Measurements from ENCODE around the gene THRA. TPM values are rescaled to one million over a fixed set of nuclear protein-coding genes. Genes with fewer than 3 reads are reported as not detected.

The THRA gene
- total RNA-seq, 3 donors from 2014 or later (not counting 1 experiment from before 2014, with no cell fraction given): 40.8 to 55.7 (median 42.3) TPM

DNA sequence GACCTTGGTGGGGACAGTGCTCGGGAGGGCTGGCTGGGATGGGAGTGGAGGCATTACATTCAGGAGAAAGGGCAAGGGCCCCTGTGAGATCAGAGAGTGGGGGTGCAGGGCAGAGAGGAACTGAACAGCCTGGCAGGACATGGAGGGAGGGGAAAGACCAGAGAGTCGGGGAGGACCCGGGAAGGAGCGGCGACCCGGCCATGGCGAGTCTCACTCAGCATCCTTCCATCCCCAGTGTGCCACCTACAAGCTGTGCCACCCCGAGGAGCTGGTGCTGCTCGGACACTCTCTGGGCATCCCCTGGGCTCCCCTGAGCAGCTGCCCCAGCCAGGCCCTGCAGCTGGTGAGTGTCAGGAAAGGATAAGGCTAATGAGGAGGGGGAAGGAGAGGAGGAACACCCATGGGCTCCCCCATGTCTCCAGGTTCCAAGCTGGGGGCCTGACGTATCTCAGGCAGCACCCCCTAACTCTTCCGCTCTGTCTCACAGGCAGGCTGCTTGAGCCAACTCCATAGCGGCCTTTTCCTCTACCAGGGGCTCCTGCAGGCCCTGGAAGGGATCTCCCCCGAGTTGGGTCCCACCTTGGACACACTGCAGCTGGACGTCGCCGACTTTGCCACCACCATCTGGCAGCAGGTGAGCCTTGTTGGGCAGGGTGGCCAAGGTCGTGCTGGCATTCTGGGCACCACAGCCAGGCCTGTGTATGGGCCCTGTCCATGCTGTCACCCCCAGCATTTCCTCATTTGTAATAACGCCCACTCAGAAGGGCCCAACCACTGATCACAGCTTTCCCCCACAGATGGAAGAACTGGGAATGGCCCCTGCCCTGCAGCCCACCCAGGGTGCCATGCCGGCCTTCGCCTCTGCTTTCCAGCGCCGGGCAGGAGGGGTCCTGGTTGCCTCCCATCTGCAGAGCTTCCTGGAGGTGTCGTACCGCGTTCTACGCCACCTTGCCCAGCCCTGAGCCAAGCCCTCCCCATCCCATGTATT lies 46.5 kb upstream of the THRA start:
- H3K27me3 Mint-ChIP-seq (ENCODE audit: low read depth in 2 of 2): peaks cover 0 to 2% of the 10 kb centered on the region in 2 donors
- H3K9me3 Mint-ChIP-seq: no peaks in the 10 kb centered on the region
- ATAC-seq (no peak), DNase-seq (no peak)
- H3K4me1 ChIP-seq (ENCODE audit: control insufficient read depth, insufficient read depth, low read length): peaks cover 24% of the 10 kb centered on the region
- no peaks in the 10 kb centered on the region for H3K27me3 ChIP-seq (ENCODE audit: control insufficient read depth, insufficient read depth, low read length)
- peaks cover 14% of the 10 kb centered on the region for H3K36me3 ChIP-seq (ENCODE audit: control insufficient read depth, insufficient read depth, low read length)
- no peaks in the 10 kb centered on the region for H3K36me3 Mint-ChIP-seq
- 83% methylated on average over 26 of the region's 26 CpGs for WGBS (ENCODE audit: insufficient coverage)
- intact Hi-C loops (cut with micrococcal nuclease): no loop called here
- H3K4me3 Mint-ChIP-seq: no peak overlapping the region
- H3K27ac ChIP-seq (ENCODE audit: low read length): no peak overlapping the region
- no peak overlapping the region for H3K4me3 ChIP-seq (ENCODE audit: low read length)
- H3K4me1 Mint-ChIP-seq: peaks cover 0 to 20% of the 10 kb centered on the region in 2 donors
- TF ChIP-seq, protein P1, sequence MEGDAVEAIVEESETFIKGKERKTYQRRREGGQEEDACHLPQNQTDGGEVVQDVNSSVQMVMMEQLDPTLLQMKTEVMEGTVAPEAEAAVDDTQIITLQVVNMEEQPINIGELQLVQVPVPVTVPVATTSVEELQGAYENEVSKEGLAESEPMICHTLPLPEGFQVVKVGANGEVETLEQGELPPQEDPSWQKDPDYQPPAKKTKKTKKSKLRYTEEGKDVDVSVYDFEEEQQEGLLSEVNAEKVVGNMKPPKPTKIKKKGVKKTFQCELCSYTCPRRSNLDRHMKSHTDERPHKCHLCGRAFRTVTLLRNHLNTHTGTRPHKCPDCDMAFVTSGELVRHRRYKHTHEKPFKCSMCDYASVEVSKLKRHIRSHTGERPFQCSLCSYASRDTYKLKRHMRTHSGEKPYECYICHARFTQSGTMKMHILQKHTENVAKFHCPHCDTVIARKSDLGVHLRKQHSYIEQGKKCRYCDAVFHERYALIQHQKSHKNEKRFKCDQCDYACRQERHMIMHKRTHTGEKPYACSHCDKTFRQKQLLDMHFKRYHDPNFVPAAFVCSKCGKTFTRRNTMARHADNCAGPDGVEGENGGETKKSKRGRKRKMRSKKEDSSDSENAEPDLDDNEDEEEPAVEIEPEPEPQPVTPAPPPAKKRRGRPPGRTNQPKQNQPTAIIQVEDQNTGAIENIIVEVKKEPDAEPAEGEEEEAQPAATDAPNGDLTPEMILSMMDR (IDR thresholded peaks at IDR 0.05): no peak
- no peaks in the 10 kb centered on the region for H3K9me3 ChIP-seq (ENCODE audit: control insufficient read depth, insufficient read depth, low read length)
- H3K27ac Mint-ChIP-seq: no peak overlapping the region

DNA sequence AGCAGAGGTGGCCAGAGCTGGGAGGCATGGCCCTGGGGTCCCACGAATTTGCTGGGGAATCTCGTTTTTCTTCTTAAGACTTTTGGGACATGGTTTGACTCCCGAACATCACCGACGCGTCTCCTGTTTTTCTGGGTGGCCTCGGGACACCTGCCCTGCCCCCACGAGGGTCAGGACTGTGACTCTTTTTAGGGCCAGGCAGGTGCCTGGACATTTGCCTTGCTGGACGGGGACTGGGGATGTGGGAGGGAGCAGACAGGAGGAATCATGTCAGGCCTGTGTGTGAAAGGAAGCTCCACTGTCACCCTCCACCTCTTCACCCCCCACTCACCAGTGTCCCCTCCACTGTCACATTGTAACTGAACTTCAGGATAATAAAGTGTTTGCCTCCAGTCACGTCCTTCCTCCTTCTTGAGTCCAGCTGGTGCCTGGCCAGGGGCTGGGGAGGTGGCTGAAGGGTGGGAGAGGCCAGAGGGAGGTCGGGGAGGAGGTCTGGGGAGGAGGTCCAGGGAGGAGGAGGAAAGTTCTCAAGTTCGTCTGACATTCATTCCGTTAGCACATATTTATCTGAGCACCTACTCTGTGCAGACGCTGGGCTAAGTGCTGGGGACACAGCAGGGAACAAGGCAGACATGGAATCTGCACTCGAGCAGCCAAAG lies 45.2 kb upstream of the THRA start:
- ATAC-seq (no peak), DNase-seq (no peak)
- Histone ChIP-seq H3K4me1 (ENCODE audit: control insufficient read depth, insufficient read depth, low read length) (peaks cover 24% of the 10 kb centered on the region), H3K27ac (ENCODE audit: low read length) (no peak overlapping the region), H3K36me3 (ENCODE audit: control insufficient read depth, insufficient read depth, low read length) (peaks cover 26% of the 10 kb centered on the region), H3K27me3 (ENCODE audit: control insufficient read depth, insufficient read depth, low read length) (no peaks in the 10 kb centered on the region), H3K4me3 (ENCODE audit: low read length) (no peak overlapping the region), H3K9me3 (ENCODE audit: control insufficient read depth, insufficient read depth, low read length) (no peaks in the 10 kb centered on the region)
- Mint-ChIP-seq H3K9me3 (no peaks in the 10 kb centered on the region), H3K27me3 (ENCODE audit: low read depth in 2 of 2) (no peaks in the 10 kb centered on the region), H3K4me3 (no peak overlapping the region), H3K4me1 (peaks cover 0 to 20% of the 10 kb centered on the region in 2 donors), H3K27ac (no peak overlapping the region), H3K36me3 (no peaks in the 10 kb centered on the region)
- WGBS (ENCODE audit: insufficient coverage): 82% methylated on average over 14 of the region's 15 CpGs
- intact Hi-C loops (cut with micrococcal nuclease): no loop called here
- TF ChIP-seq, protein P1 (IDR thresholded peaks at IDR 0.05): no peak

DNA sequence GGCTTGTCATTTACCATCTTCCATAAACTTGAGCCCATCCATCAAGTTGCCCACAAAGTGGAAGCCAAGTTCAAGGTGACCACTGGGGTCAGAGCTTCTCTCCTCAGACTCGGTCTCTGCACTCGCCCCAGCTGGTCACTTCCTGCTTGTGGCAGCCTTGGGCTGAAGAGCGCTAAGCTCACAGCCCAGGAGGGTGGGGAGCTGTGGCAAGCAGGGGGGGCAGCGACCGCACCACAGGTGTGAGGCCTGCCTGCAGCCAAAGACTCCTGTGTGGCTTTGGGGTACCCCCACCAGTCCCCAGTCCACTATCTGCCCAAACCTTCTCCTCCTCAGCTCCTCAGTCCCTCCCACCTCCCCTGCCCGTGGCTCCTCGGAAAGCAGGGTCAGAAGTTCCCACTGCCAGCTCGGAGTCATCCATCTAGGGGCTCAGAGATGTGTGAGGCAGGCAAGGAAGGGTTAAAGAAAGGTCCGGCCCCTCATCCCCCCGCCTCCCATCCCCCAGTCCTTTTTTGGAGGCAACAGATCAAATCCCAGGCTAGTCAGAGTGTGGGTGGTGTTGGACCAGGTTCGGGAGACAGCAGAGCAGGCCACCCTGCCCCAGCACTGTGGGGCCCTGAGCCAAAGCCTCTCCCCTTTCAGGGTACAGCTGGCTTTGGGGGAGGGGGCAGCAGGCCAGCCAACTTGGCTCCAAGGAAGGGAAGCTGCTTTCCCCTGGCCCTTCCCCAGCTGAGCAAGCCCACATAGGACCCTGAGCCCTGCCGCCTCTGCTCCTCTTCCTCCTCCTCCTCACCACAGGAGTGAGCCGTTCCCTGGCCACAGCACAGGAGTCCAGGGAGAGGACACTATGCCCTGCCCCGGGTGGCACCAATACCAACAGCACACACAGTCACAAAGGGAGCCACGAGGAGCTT lies 44.3 kb upstream of the THRA start:
- no peak for DNase-seq
- no peaks in the 10 kb centered on the region for H3K9me3 Mint-ChIP-seq
- TF ChIP-seq, protein P1 (IDR thresholded peaks at IDR 0.05): no peak
- H3K27ac Mint-ChIP-seq: peak overlapping the region; percentile 41 to 47
- no peaks in the 10 kb centered on the region for H3K36me3 Mint-ChIP-seq
- H3K4me1 Mint-ChIP-seq: peaks cover 0 to 18% of the 10 kb centered on the region in 2 donors
- no peak overlapping the region for H3K4me3 Mint-ChIP-seq
- Histone ChIP-seq H3K27me3 (ENCODE audit: control insufficient read depth, insufficient read depth, low read length) (no peaks in the 10 kb centered on the region), H3K4me1 (ENCODE audit: control insufficient read depth, insufficient read depth, low read length) (peaks cover 19% of the 10 kb centered on the region), H3K9me3 (ENCODE audit: control insufficient read depth, insufficient read depth, low read length) (no peaks in the 10 kb centered on the region), H3K4me3 (ENCODE audit: low read length) (no peak overlapping the region), H3K27ac (ENCODE audit: low read length) (no peak overlapping the region), H3K36me3 (ENCODE audit: control insufficient read depth, insufficient read depth, low read length) (peaks cover 35% of the 10 kb centered on the region)
- 60% methylated on average over 13 of the region's 15 CpGs for WGBS (ENCODE audit: insufficient coverage)
- intact Hi-C loops (cut with micrococcal nuclease): no loop called here
- no peaks in the 10 kb centered on the region for H3K27me3 Mint-ChIP-seq (ENCODE audit: low read depth in 2 of 2)
- ATAC-seq: no peak
